Astrocyte (in vitro differentiated cells and primary cell): ENCODE measurements around the gene KCNMA1.

Experiments
- EZH2 ChIP-seq: IDR thresholded peaks from 2 replicates; pipeline ENCODE4 v1.6.1; 2012; ENCODE audit warnings: mild to moderate bottlenecking, low read length, inconsistent platforms; ENCODE audit not compliant: insufficient read depth
- TF ChIP-seq, protein P1 (sequence below): IDR thresholded peaks from 2 replicates; pipeline ENCODE4 v1.5.1; 2011; ENCODE audit warnings: low read depth, mild to moderate bottlenecking, inconsistent platforms, low read length, moderate library complexity; ENCODE audit not compliant: insufficient read depth

DNA sequence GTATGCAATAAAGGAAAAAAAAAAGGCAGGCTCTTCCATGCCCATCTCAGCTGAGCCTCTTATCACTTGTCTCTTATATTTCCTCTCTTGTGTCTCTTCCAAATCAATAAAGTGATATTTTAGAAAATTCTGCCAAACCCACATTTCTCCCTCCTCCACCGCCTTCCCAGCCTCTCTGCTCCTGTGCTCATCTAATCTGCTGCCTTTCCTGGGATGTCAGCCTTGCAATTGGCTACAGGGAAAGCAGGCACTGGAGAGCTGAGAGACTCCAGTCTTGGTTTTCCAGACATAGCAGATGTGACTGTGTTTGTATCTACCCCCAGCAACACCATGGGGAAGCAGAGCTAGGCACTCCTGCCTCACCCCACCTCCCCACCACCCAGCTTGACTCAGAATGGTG, 298.4 kb downstream of the KCNMA1 start:
- TF ChIP-seq EZH2: no peak
- TF ChIP-seq, protein P1, sequence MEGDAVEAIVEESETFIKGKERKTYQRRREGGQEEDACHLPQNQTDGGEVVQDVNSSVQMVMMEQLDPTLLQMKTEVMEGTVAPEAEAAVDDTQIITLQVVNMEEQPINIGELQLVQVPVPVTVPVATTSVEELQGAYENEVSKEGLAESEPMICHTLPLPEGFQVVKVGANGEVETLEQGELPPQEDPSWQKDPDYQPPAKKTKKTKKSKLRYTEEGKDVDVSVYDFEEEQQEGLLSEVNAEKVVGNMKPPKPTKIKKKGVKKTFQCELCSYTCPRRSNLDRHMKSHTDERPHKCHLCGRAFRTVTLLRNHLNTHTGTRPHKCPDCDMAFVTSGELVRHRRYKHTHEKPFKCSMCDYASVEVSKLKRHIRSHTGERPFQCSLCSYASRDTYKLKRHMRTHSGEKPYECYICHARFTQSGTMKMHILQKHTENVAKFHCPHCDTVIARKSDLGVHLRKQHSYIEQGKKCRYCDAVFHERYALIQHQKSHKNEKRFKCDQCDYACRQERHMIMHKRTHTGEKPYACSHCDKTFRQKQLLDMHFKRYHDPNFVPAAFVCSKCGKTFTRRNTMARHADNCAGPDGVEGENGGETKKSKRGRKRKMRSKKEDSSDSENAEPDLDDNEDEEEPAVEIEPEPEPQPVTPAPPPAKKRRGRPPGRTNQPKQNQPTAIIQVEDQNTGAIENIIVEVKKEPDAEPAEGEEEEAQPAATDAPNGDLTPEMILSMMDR: no peak
